ENCODE results near the gene SORCS2. TPM values are rescaled to one million over a fixed set of nuclear protein-coding genes. Genes with fewer than 3 reads are reported as not detected.

The SORCS2 gene
- total RNA-seq, 4 donors from 2014 or later = 0.48 to 1.8 (median 0.68) TPM; not detected in 1

DNA sequence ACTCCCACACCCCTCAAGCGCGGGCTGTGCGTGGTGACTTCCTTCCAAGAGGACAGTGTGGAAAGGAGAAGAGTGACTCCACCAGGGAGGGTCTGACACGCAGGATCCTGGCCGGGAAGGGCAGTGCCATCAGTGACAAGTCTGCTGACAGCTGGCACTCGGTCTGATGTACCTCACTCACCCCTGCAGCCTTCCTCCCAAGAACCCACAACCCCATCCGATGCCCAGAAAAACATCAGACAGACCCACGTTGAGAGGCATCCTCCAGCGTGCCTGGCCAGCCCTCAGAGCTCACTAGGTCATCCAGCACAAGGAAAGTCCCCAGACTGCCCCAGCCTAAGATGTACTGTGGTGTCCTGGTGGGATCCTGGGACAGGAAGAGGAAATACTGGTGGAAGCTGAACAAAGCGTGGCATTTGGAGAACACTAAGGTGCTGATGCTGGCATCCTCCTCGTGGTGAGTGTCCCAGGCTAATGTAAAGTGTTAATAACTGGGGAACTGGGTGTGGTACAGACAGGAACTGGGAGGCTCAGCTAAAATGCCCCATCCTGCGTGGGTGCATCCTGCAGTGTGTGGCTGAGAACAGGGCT, 442.4 kb downstream of the SORCS2 start:
- in situ Hi-C loops (cut with MboI; ENCODE audit: low pct_ligation_motif_present in 1 of 4, low pct_unique_long_range_greater_than_20kb in 1 of 4, low sequenced_read_pairs in 3 of 4) (no loop called here), intact Hi-C loops (cut with DNase I; ENCODE audit: low total_unique reads) (no loop called here)
- no peak overlapping the region for H3K4me3 ChIP-seq
- no peaks in the 10 kb centered on the region for H3K9me3 ChIP-seq
- TF ChIP-seq EP300 (IDR thresholded peaks at IDR 0.05; ENCODE audit: low read depth) (no peak), POLR2AphosphoS5 (IDR thresholded peaks at IDR 0.05) (no peak), POLR2A (IDR thresholded peaks at IDR 0.05) (no peak)
- TF ChIP-seq, protein P1, sequence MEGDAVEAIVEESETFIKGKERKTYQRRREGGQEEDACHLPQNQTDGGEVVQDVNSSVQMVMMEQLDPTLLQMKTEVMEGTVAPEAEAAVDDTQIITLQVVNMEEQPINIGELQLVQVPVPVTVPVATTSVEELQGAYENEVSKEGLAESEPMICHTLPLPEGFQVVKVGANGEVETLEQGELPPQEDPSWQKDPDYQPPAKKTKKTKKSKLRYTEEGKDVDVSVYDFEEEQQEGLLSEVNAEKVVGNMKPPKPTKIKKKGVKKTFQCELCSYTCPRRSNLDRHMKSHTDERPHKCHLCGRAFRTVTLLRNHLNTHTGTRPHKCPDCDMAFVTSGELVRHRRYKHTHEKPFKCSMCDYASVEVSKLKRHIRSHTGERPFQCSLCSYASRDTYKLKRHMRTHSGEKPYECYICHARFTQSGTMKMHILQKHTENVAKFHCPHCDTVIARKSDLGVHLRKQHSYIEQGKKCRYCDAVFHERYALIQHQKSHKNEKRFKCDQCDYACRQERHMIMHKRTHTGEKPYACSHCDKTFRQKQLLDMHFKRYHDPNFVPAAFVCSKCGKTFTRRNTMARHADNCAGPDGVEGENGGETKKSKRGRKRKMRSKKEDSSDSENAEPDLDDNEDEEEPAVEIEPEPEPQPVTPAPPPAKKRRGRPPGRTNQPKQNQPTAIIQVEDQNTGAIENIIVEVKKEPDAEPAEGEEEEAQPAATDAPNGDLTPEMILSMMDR (IDR thresholded peaks at IDR 0.05) = no peak
- DNase-seq = no peak
- 29 to 44% methylated on average over 2 to 12 of the region's 12 CpGs for WGBS, 2 donors (ENCODE audit: low coverage in 1 of 2)
- H3K4me1 ChIP-seq = peaks cover 0 to 13% (median 0%) of the 10 kb centered on the region in 4 donors
- H3K27ac ChIP-seq = no peak overlapping the region
- no peaks in the 10 kb centered on the region for H3K27me3 ChIP-seq
- no peaks in the 10 kb centered on the region for H3K36me3 ChIP-seq

- no peak overlapping the region for H3K27ac ChIP-seq
- no peak overlapping the region for H3K4me3 ChIP-seq
- no peak for TF ChIP-seq POLR2A (IDR thresholded peaks at IDR 0.05)
- H3K36me3 ChIP-seq = no peaks in the 10 kb centered on the region
- no peaks in the 10 kb centered on the region for H3K9me3 ChIP-seq
- 52 to 75% methylated on average over 12 to 25 of the region's 25 CpGs for WGBS, 2 donors (ENCODE audit: low coverage in 1 of 2)
- no peak for DNase-seq
- H3K27me3 ChIP-seq = no peaks in the 10 kb centered on the region
- in situ Hi-C loops (cut with MboI; ENCODE audit: low pct_ligation_motif_present in 1 of 4, low pct_unique_long_range_greater_than_20kb in 1 of 4, low sequenced_read_pairs in 3 of 4) = no loop called here
- intact Hi-C loops (cut with DNase I; ENCODE audit: low total_unique reads) = no loop called here
- H3K4me1 ChIP-seq = peaks cover 0 to 7% (median 0%) of the 10 kb centered on the region in 4 donors
Observed at GRCh38 chr4:7635445-7636239, 443.3 kb downstream of the SORCS2 start.

- WGBS, 2 donors (ENCODE audit: low coverage in 1 of 2) = 70 to 94% methylated on average over 5 to 12 of the region's 12 CpGs
- Histone ChIP-seq H3K36me3 (no peaks in the 10 kb centered on the region), H3K27me3 (no peaks in the 10 kb centered on the region), H3K4me1 (peaks cover 0 to 2% (median 0%) of the 10 kb centered on the region in 4 donors), H3K27ac (no peak overlapping the region), H3K4me3 (no peak overlapping the region), H3K9me3 (no peaks in the 10 kb centered on the region)
- intact Hi-C loops (cut with DNase I; ENCODE audit: low total_unique reads) = no loop called here
- DNase-seq = no peak
- TF ChIP-seq POLR2AphosphoS5 (IDR thresholded peaks at IDR 0.05) = no peak
- TF ChIP-seq, protein P1 (IDR thresholded peaks at IDR 0.05) = no peak
- no peak for TF ChIP-seq POLR2A (IDR thresholded peaks at IDR 0.05)
- TF ChIP-seq EP300 (IDR thresholded peaks at IDR 0.05; ENCODE audit: low read depth) = no peak
- in situ Hi-C loops (cut with MboI; ENCODE audit: low pct_ligation_motif_present in 1 of 4, low pct_unique_long_range_greater_than_20kb in 1 of 4, low sequenced_read_pairs in 3 of 4) = no loop called here
Observed at GRCh38 chr4:7636240-7636508, 443.8 kb downstream of the SORCS2 start.

DNA sequence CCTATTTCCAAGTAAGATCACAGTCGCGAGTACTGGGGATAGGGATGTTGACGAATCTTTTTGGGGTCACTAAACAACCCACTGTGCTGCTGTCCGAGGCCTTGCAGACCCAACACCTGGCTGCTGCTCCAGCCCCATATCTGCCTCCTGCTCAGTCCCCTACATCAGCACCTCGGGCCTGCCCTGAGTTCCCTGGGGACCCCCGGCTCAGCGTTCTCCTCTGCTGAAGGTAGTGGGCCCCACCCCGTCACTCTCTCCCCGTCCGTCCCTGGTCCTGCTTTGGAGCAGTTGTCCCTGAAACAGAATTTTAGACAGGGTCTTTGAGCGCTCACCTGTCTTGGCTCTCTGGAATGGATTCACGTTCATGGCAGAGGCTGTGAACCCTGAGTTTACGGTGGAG, 444.8 kb downstream of the SORCS2 start:
- no peaks in the 10 kb centered on the region for H3K36me3 ChIP-seq
- no peaks in the 10 kb centered on the region for H3K4me1 ChIP-seq
- TF ChIP-seq EP300 (IDR thresholded peaks at IDR 0.05; ENCODE audit: low read depth) = no peak
- TF ChIP-seq, protein P1 (IDR thresholded peaks at IDR 0.05) = no peak
- no peak for TF ChIP-seq POLR2AphosphoS5 (IDR thresholded peaks at IDR 0.05)
- no peak for TF ChIP-seq POLR2A (IDR thresholded peaks at IDR 0.05)
- WGBS, 2 donors (ENCODE audit: low coverage in 1 of 2) = 75 to 95% methylated on average over 4 to 13 of the region's 13 CpGs
- DNase-seq = no peak
- no peaks in the 10 kb centered on the region for H3K9me3 ChIP-seq
- intact Hi-C loops (cut with DNase I; ENCODE audit: low total_unique reads) (no loop called here), in situ Hi-C loops (cut with MboI; ENCODE audit: low pct_ligation_motif_present in 1 of 4, low pct_unique_long_range_greater_than_20kb in 1 of 4, low sequenced_read_pairs in 3 of 4) (no loop called here)
- H3K27ac ChIP-seq = no peak overlapping the region
- H3K4me3 ChIP-seq = no peak overlapping the region
- H3K27me3 ChIP-seq = no peaks in the 10 kb centered on the region
